NCI-H526 (cell line): ENCODE results near the gene CDCA8.
"Not testable (repeated sequence)": the region's sequence is repeated elsewhere in the genome, so short reads cannot be mapped to it uniquely, and the experiment has no call there.

Experiments
- DNase-seq, 2 experiments: peaks; one replicate each; lab custom pipeline; 2025; lab: John Stamatoyannopoulos, UW

Gene CDCA8

GRCh38 chr1:37738619-37739018 is 46.3 kb downstream of the CDCA8 start:
- DNase-seq = not testable (repeated sequence)

- no peak for DNase-seq
Observed at GRCh38 chr1:37739222-37739621, 46.9 kb downstream of the CDCA8 start.

- DNase-seq = no peak
Observed at GRCh38 chr1:37741130-37741529, 48.8 kb downstream of the CDCA8 start.

- no peak for DNase-seq
Observed at GRCh38 chr1:37741662-37742061, 49.3 kb downstream of the CDCA8 start.

- no peak for DNase-seq
Observed at GRCh38 chr1:37746806-37747205, 54.5 kb downstream of the CDCA8 start.

- DNase-seq = no peak
Observed at GRCh38 chr1:37748565-37748964, 56.2 kb downstream of the CDCA8 start.

- peak in 1 of 2 experiments; percentile 72 for DNase-seq
Observed at GRCh38 chr1:37752213-37752582, 59.9 kb downstream of the CDCA8 start.

GRCh38 chr1:37752583-37753471 is 60.5 kb downstream of the CDCA8 start:
- peak; percentile 72 to 94 for DNase-seq

- no peak for DNase-seq
Observed at GRCh38 chr1:37753473-37754321, 61.4 kb downstream of the CDCA8 start.

- DNase-seq = no peak
Observed at GRCh38 chr1:37755290-37755689, 63.0 kb downstream of the CDCA8 start.

- no peak for DNase-seq
Observed at GRCh38 chr1:37755951-37756560, 63.7 kb downstream of the CDCA8 start.
